ENCODE results near the gene JSRP1.

Gene JSRP1

GRCh38 chr19:2254064-2254872, 1.9 kb downstream of the JSRP1 start:
- Histone ChIP-seq H3K9me3 (ENCODE audit: control insufficient read depth in 1 of 2, low read length in 2 of 2) (no peaks in the 10 kb centered on the region), H3K27me3 (ENCODE audit: low read depth, low read length) (peaks cover 33% of the 10 kb centered on the region), H3K4me1 (ENCODE audit: control insufficient read depth in 1 of 2, insufficient read depth in 2 of 2, low read length in 2 of 2) (peaks cover 0 to 37% of the 10 kb centered on the region in 2 donors), H3K4me3 (ENCODE audit: low read depth in 1 of 2, low read length in 2 of 2) (no peak overlapping the region), H3K36me3 (ENCODE audit: control insufficient read depth in 1 of 2, insufficient read depth in 2 of 2, low read length in 2 of 2) (no peaks in the 10 kb centered on the region), H3K27ac (ENCODE audit: low read length) (no peak overlapping the region)

DNA sequence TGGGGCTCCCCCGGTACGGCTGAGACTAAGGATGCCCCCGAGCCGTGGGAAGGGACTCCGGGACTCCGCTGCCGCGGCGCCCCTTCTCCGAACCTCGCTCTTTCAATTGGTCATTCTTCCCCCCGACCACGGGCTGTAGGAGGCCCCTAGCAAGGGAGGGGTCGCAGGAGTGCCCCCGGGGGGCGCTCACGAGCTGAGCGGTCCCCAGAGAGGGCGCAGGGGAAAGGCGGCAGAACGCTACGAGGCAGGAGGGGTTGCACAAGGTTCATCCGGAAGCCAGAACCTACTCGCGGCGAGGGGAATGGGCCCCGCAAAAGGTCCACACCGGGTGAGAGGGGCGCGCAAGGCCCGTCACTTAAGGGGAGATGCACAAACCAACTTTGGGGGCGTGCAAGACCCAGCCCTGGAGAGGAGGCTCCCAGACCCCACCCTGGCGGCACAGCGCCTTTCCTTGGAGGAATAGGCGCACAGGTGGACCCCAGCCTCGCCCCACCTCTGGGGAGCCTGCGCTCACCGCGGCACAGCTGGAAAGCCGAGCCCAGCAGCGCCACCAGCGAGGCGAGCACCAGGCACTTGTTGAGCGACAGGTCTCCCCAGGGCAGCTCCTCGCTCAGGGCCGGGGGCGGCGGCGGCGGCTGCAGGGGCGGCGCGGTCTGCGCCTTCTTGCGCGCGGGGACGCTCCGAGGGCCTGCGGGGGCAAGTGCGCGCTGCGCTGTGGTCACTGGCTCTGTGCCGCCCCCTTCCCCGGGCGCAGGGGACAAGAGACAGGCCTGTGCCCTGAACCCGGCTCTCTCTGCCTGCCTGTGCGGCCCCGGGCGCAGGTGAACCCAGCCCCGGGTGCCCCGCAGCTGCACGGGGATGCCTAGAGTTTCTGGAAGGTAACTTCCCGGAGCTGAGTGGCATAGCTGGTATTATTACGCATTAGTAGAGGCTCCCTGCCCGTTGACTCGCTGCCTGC, 2.8 kb downstream of the JSRP1 start:
- Histone ChIP-seq H3K4me1 (ENCODE audit: control insufficient read depth in 1 of 2, insufficient read depth in 2 of 2, low read length in 2 of 2) (peaks cover 0 to 37% of the 10 kb centered on the region in 2 donors), H3K36me3 (ENCODE audit: control insufficient read depth in 1 of 2, insufficient read depth in 2 of 2, low read length in 2 of 2) (peaks cover 0 to 6% of the 10 kb centered on the region in 2 donors), H3K27me3 (ENCODE audit: low read depth, low read length) (peaks cover 33% of the 10 kb centered on the region), H3K27ac (ENCODE audit: low read length) (no peak overlapping the region), H3K9me3 (ENCODE audit: control insufficient read depth in 1 of 2, low read length in 2 of 2) (no peaks in the 10 kb centered on the region), H3K4me3 (ENCODE audit: low read depth in 1 of 2, low read length in 2 of 2) (peak overlapping the region in 1 of 2 donors; percentile 40)

DNA sequence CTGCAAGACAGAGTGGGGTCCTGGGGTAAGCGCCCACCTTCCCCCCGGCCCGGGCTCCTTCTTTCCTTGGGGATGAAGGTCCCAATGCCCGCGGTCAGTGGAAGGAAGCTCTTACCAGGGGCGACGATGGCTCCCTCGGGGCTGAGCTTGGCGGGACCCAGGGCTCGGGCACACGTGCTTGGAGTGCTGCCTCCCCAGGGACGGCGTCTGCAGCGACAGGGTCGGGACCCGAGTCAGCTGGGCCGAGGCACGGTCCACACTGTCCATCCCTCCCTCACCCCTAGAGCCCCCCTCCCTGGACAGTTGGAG, 3.5 kb downstream of the JSRP1 start:
- Histone ChIP-seq H3K4me3 (ENCODE audit: low read depth in 1 of 2, low read length in 2 of 2) (peak overlapping the region in 1 of 2 donors; percentile 40), H3K27ac (ENCODE audit: low read length) (no peak overlapping the region), H3K27me3 (ENCODE audit: low read depth, low read length) (peaks cover 33% of the 10 kb centered on the region), H3K9me3 (ENCODE audit: control insufficient read depth in 1 of 2, low read length in 2 of 2) (no peaks in the 10 kb centered on the region), H3K4me1 (ENCODE audit: control insufficient read depth in 1 of 2, insufficient read depth in 2 of 2, low read length in 2 of 2) (peaks cover 0 to 37% of the 10 kb centered on the region in 2 donors), H3K36me3 (ENCODE audit: control insufficient read depth in 1 of 2, insufficient read depth in 2 of 2, low read length in 2 of 2) (peaks cover 0 to 8% of the 10 kb centered on the region in 2 donors)

DNA sequence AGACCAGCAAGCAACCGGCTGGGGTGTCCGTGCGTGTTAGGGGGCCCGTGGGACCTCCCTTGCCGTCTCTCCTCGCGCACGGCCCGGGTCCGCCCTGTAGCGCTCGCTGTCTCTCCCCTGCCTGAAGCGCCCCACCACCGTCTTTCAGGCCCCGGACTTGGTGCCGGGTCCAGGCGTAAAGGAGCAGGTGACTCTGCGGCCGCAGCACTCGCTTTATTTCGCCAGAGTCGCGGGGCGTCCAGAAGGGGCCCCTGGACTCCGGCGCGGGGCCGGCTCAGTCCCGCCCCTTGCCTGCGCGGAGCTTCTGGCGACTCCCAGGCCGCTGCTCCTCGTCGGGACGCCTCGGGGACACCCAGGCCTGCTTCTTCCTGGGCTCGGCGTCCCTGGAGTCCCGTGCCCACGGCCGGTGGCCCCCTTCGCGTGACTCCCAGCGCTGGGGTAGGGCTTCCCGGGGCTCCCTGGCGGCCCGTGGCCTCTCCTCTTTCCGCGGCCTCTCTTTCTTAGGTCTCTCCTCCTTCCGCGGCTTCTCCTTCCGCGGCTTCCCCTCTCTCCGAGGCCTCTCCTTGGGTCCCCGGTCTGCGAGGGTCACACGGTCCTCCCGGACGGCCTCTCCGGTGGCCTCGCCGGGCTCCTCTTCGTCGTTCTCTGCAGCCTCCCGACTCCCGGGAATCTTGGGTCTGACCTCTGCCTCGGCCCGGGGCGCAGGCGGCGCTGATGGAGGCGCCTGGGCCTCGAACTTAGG, 4.0 kb downstream of the JSRP1 start:
- H3K27me3 ChIP-seq (ENCODE audit: low read depth, low read length) = peaks cover 33% of the 10 kb centered on the region
- H3K9me3 ChIP-seq (ENCODE audit: control insufficient read depth in 1 of 2, low read length in 2 of 2) = no peaks in the 10 kb centered on the region
- peaks cover 0 to 37% of the 10 kb centered on the region in 2 donors for H3K4me1 ChIP-seq (ENCODE audit: control insufficient read depth in 1 of 2, insufficient read depth in 2 of 2, low read length in 2 of 2)
- H3K36me3 ChIP-seq (ENCODE audit: control insufficient read depth in 1 of 2, insufficient read depth in 2 of 2, low read length in 2 of 2) = peaks cover 0 to 13% of the 10 kb centered on the region in 2 donors
- H3K4me3 ChIP-seq (ENCODE audit: low read depth in 1 of 2, low read length in 2 of 2) = peak overlapping the region in 1 of 2 donors; percentile 40
- H3K27ac ChIP-seq (ENCODE audit: low read length) = no peak overlapping the region

DNA sequence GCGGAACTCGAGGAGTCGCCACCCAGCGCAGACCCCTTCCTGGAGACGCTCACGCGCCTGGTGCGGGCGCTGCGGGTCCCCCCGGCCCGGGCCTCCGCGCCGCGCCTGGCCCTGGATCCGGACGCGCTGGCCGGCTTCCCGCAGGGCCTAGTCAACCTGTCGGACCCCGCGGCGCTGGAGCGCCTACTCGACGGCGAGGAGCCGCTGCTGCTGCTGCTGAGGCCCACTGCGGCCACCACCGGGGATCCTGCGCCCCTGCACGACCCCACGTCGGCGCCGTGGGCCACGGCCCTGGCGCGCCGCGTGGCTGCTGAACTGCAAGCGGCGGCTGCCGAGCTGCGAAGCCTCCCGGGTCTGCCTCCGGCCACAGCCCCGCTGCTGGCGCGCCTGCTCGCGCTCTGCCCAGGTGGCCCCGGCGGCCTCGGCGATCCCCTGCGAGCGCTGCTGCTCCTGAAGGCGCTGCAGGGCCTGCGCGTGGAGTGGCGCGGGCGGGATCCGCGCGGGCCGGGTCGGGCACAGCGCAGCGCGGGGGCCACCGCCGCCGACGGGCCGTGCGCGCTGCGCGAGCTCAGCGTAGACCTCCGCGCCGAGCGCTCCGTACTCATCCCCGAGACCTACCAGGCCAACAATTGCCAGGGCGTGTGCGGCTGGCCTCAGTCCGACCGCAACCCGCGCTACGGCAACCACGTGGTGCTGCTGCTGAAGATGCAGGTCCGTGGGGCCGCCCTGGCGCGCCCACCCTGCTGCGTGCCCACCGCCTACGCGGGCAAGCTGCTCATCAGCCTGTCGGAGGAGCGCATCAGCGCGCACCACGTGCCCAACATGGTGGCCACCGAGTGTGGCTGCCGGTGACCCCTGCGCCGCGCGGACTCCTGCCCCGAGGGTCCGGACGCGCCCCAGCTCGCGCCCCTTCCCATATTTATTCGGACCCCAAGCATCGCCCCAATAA, 4.8 kb downstream of the JSRP1 start:
- Histone ChIP-seq H3K4me3 (ENCODE audit: low read depth in 1 of 2, low read length in 2 of 2) (peak overlapping the region in 1 of 2 donors; percentile 40), H3K27me3 (ENCODE audit: low read depth, low read length) (peaks cover 33% of the 10 kb centered on the region), H3K36me3 (ENCODE audit: control insufficient read depth in 1 of 2, insufficient read depth in 2 of 2, low read length in 2 of 2) (peaks cover 7 to 22% of the 10 kb centered on the region in 2 donors), H3K9me3 (ENCODE audit: control insufficient read depth in 1 of 2, low read length in 2 of 2) (no peaks in the 10 kb centered on the region), H3K27ac (ENCODE audit: low read length) (no peak overlapping the region), H3K4me1 (ENCODE audit: control insufficient read depth in 1 of 2, insufficient read depth in 2 of 2, low read length in 2 of 2) (peaks cover 0 to 40% of the 10 kb centered on the region in 2 donors)

GRCh38 chr19:2250766-2251105, 5.5 kb downstream of the JSRP1 start:
- Histone ChIP-seq H3K4me1 (ENCODE audit: control insufficient read depth in 1 of 2, insufficient read depth in 2 of 2, low read length in 2 of 2) (peaks cover 0 to 40% of the 10 kb centered on the region in 2 donors), H3K27me3 (ENCODE audit: low read depth, low read length) (peaks cover 33% of the 10 kb centered on the region), H3K4me3 (ENCODE audit: low read depth in 1 of 2, low read length in 2 of 2) (peak overlapping the region in 1 of 2 donors; percentile 8), H3K27ac (ENCODE audit: low read length) (no peak overlapping the region), H3K36me3 (ENCODE audit: control insufficient read depth in 1 of 2, insufficient read depth in 2 of 2, low read length in 2 of 2) (peaks cover 14 to 28% of the 10 kb centered on the region in 2 donors), H3K9me3 (ENCODE audit: control insufficient read depth in 1 of 2, low read length in 2 of 2) (no peaks in the 10 kb centered on the region)

- Histone ChIP-seq H3K27me3 (ENCODE audit: low read depth, low read length) (peaks cover 33% of the 10 kb centered on the region), H3K4me1 (ENCODE audit: control insufficient read depth in 1 of 2, insufficient read depth in 2 of 2, low read length in 2 of 2) (peaks cover 0 to 40% of the 10 kb centered on the region in 2 donors), H3K27ac (ENCODE audit: low read length) (no peak overlapping the region), H3K4me3 (ENCODE audit: low read depth in 1 of 2, low read length in 2 of 2) (peak overlapping the region in 1 of 2 donors; percentile 8), H3K36me3 (ENCODE audit: control insufficient read depth in 1 of 2, insufficient read depth in 2 of 2, low read length in 2 of 2) (peaks cover 20 to 34% of the 10 kb centered on the region in 2 donors), H3K9me3 (ENCODE audit: control insufficient read depth in 1 of 2, low read length in 2 of 2) (no peaks in the 10 kb centered on the region)
Observed at GRCh38 chr19:2249880-2250765, 6.1 kb downstream of the JSRP1 start.

DNA sequence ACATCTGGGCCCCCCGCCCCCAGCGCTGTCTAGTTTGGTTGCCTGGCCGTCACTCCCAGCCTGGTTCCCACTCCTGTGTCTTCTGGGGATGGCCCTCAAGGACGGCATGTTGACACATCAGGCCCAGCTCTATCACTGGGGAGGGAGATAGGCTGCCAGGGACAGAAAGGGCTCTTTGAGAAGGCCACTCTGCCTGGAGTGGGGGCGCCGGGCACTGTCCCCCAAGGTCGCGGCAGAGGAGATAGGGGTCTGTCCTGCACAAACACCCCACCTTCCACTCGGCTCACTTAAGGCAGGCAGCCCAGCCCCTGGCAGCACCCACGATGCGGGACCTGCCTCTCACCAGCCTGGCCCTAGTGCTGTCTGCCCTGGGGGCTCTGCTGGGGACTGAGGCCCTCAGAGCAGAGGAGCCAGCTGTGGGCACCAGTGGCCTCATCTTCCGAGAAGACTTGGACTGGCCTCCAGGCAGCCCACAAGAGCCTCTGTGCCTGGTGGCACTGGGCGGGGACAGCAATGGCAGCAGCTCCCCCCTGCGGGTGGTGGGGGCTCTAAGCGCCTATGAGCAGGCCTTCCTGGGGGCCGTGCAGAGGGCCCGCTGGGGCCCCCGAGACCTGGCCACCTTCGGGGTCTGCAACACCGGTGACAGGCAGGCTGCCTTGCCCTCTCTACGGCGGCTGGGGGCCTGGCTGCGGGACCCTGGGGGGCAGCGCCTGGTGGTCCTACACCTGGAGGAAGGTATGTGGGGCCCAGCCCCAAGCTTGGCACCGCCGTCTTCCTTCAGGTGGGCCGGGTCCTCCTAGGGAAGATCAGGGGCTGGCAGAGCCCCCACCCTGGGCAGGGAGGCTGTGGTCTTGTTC, 7.0 kb downstream of the JSRP1 start, which contains the start of gene AMH:
TSS of gene AMH (plus strand) at position 314 of the 857 bp plus-strand sequence. CDS start at position 324, 10 bp downstream.
- Histone ChIP-seq H3K27me3 (ENCODE audit: low read depth, low read length) (peaks cover 32% of the 10 kb centered on the region), H3K36me3 (ENCODE audit: control insufficient read depth in 1 of 2, insufficient read depth in 2 of 2, low read length in 2 of 2) (peaks cover 27 to 43% of the 10 kb centered on the region in 2 donors), H3K27ac (ENCODE audit: low read length) (no peak within 1 kb of the TSS), H3K4me3 (ENCODE audit: low read depth in 1 of 2, low read length in 2 of 2) (no peak within 1 kb of the TSS), H3K4me1 (ENCODE audit: control insufficient read depth in 1 of 2, insufficient read depth in 2 of 2, low read length in 2 of 2) (peaks cover 0 to 40% of the 10 kb centered on the region in 2 donors), H3K9me3 (ENCODE audit: control insufficient read depth in 1 of 2, low read length in 2 of 2) (no peaks in the 10 kb centered on the region)
